Testis (tissue), 3 donors: Measurements from ENCODE around the gene ACTL8. TPM values are rescaled to one million over a fixed set of nuclear protein-coding genes. Genes with fewer than 3 reads are reported as not detected.

Experiments used
- DNase-seq: peaks from one replicate; pipeline ENCODE4 v3.0.0-alpha.2; 2019
- H3K27ac ChIP-seq, 2 donors: fragments of 200-600 bp; sonication (generic); one replicate each; pipeline ENCODE4 v1.5.1; 2019
- H3K27me3 ChIP-seq: fragments of 200-600 bp; sonication (generic); one replicate; pipeline ENCODE4 v1.5.1; 2019
- H3K36me3 ChIP-seq: fragments of 200-600 bp; sonication (generic); one replicate; pipeline ENCODE4 v1.5.1; 2017; ENCODE audit warnings: low read depth; ENCODE audit errors: missing control alignments
- H3K4me1 ChIP-seq: fragments of 200-600 bp; sonication (generic); one replicate; pipeline ENCODE4 v1.5.1; 2019
- H3K4me3 ChIP-seq, 2 donors: fragments of 200-600 bp; sonication (generic); one replicate each; pipeline ENCODE4 v1.5.1; 2017 to 2019
- H3K9me3 ChIP-seq: fragments of 200-600 bp; sonication (generic); one replicate; pipeline ENCODE4 v1.5.1; 2017
- CTCF ChIP-seq, 3 experiments: fragments of 450-650 bp in 2 of 3; fragments of 200-600 bp in 1 of 3; sonication (generic) in 1 of 3; IDR thresholded peaks; one replicate each; pipeline ENCODE4 v1.5.1; 2016 to 2019; ENCODE audit warnings: antibody characterized with exemption in 3 of 3, mild to moderate bottlenecking in 2 of 3, moderate library complexity in 1 of 3
- POLR2A ChIP-seq: fragments of 450-650 bp; IDR thresholded peaks from one replicate; pipeline ENCODE4 v1.6.1; 2017; ENCODE audit warnings: antibody characterized with exemption, mild to moderate bottlenecking, moderate library complexity
- WGBS, 2 donors: methylation state at CpG; one replicate each; pipeline ENCODE4 v1.1.5; 2018; 5-methylcytosine and 5-hydroxymethylcytosine counted together
- intact Hi-C: fragments of 100-400 bp; cut with DNase I; formaldehyde crosslinking; loops from one replicate; pipeline ENCODE4 v1.15.1; 2023; ENCODE audit warnings: low total_unique reads
- polyA plus RNA-seq: library from polyadenylated mRNA; stranded (reverse); fragments of 350-450 nt; fragmentation: Illumina TruSeq; extraction: RNeasy Lipid Tissue Mini Kit (QIAGEN cat#74804); gene quantifications from one replicate; pipeline ENCODE4 v1.2.3, GENCODE V29; 2014; ENCODE audit warnings: low read depth, low replicate concordance; ENCODE audit not compliant: insufficient read depth
- total RNA-seq, 2 donors: library from RNA; depleted of rRNA; stranded (reverse); fragments of >200 nt; gene quantifications; one replicate each; pipeline ENCODE4 v1.2.3, GENCODE V29; 2016

ACTL8 gene
- total and polyA plus RNA-seq, 3 donors from 2014 or later: 10.9 to 12.8 (median 12.6) TPM

DNA sequence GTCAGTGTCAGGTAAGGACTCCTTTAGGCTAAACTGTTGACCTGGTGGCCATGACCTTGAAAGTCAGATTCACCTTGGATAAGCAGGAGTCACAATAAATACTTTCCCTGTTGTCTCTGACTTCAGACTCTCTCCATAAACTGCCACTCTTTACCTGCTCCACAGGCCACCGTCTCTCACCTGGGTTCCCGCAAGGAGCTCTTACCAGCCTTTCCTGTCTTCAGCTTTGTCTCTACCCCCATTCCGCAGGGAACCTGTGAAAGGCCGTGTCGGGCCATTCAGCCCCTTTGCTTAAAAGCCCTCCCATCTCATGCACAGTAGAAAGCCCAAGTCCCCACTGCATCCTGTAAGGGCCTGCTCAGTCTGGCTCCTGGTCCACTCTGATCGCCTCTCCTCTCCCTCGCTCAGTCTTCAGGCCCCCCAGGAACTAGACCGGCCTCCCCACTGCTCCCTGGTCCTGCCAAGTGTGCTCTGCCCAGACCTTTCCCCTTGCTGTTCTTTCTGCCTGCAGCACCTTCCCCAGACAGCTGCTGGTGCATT, 79.5 kb downstream of the ACTL8 start:
- intact Hi-C loops: no loop called here
- no peaks in the 10 kb centered on the region for H3K36me3 ChIP-seq
- H3K27ac ChIP-seq: no peak overlapping the region
- H3K9me3 ChIP-seq: no peaks in the 10 kb centered on the region
- WGBS, 2 donors: 64 to 74% methylated on average over 8 of the region's 8 CpGs
- DNase-seq: no peak
- TF ChIP-seq CTCF (IDR thresholded peaks at IDR 0.05): no peak
- no peak for TF ChIP-seq POLR2A
- no peaks in the 10 kb centered on the region for H3K4me1 ChIP-seq
- H3K27me3 ChIP-seq: no peaks in the 10 kb centered on the region
- no peak overlapping the region for H3K4me3 ChIP-seq

GRCh38 chr1:17837233-17838030, 82.3 kb downstream of the ACTL8 start:
- H3K36me3 ChIP-seq: no peaks in the 10 kb centered on the region
- TF ChIP-seq POLR2A (no peak), CTCF (IDR thresholded peaks at IDR 0.05) (no peak)
- no peak overlapping the region for H3K27ac ChIP-seq
- no peak for DNase-seq
- no peak overlapping the region for H3K4me3 ChIP-seq
- 65 to 69% methylated on average over 12 of the region's 12 CpGs for WGBS, 2 donors
- intact Hi-C loops: no loop called here
- no peaks in the 10 kb centered on the region for H3K9me3 ChIP-seq
- no peaks in the 10 kb centered on the region for H3K4me1 ChIP-seq
- no peaks in the 10 kb centered on the region for H3K27me3 ChIP-seq

- H3K27me3 ChIP-seq: no peaks in the 10 kb centered on the region
- intact Hi-C loops: no loop called here
- WGBS, 2 donors: 75 to 82% methylated on average over 6 to 8 of the region's 8 CpGs
Measured at GRCh38 chr1:17839641-17840196, 84.6 kb downstream of the ACTL8 start.

DNA sequence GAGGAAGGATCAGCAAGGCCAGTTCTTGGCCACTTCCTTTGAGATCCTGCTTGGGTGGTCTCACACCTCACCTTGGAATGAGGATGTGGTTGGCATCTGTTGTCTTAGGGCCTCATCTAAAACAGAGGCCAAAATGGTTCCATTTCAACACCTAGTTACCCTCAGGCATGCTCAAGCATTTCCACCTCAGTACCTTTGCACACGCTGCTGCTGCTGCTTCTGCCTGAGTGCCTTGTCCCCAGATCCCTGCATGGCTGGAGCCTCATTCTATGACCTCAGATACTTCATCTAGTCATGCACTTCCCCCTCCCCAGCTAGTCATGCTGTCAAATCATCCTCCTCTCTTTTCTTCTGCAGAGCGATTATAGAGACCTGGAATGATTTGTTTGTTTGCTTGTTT, 86.8 kb downstream of the ACTL8 start:
- intact Hi-C loops: no loop called here

More at GRCh38 chr1:17839641-17840196, 84.6 kb downstream of the ACTL8 start:
- no peak overlapping the region for H3K27ac ChIP-seq
- no peak for TF ChIP-seq POLR2A
- no peak for TF ChIP-seq CTCF (IDR thresholded peaks at IDR 0.05)
- no peaks in the 10 kb centered on the region for H3K36me3 ChIP-seq
- H3K4me1 ChIP-seq: no peaks in the 10 kb centered on the region
- no peak overlapping the region for H3K4me3 ChIP-seq
- H3K9me3 ChIP-seq: no peaks in the 10 kb centered on the region
- no peak for DNase-seq

More for the DNA sequence above, 86.8 kb downstream of the ACTL8 start:
- no peaks in the 10 kb centered on the region for H3K36me3 ChIP-seq
- WGBS, 2 donors: 43 to 59% methylated on average over 2 of the region's 2 CpGs
- TF ChIP-seq POLR2A (no peak), CTCF (IDR thresholded peaks at IDR 0.05) (no peak)
- no peak overlapping the region for H3K27ac ChIP-seq
- no peak overlapping the region for H3K4me3 ChIP-seq
- no peaks in the 10 kb centered on the region for H3K9me3 ChIP-seq
- no peak for DNase-seq
- no peaks in the 10 kb centered on the region for H3K27me3 ChIP-seq
- no peaks in the 10 kb centered on the region for H3K4me1 ChIP-seq
